Lung (tissue), 12 donors: ENCODE measurements around the gene PIF1. TPM values are rescaled to one million over a fixed set of nuclear protein-coding genes. Genes with fewer than 3 reads are reported as not detected.

Source experiments
- ATAC-seq: fragments of 200-7000 bp; cut with Tn5 transposase; one replicate; pipeline ENCODE4 v1.9.1; 2020; ENCODE audit warnings: moderate number of reproducible peaks; ENCODE audit not compliant: insufficient read depth, low FRiP score
- DNase-seq, 3 donors: peaks; one replicate each; pipeline ENCODE4 v3.0.0-alpha.2; 2013 to 2017
- H3K27ac ChIP-seq, 2 donors: one replicate each; pipeline ENCODE4 v1.5.1; 2013; ENCODE audit warnings: mild to moderate bottlenecking in 2 of 2, moderate library complexity in 2 of 2, control low read depth in 1 of 2, inconsistent platforms in 1 of 2, low read depth in 1 of 2, low read length in 1 of 2
- H3K27me3 ChIP-seq, 3 donors: one replicate each; pipeline ENCODE4 v1.5.1; 2013; ENCODE audit warnings: low read length in 2 of 3; ENCODE audit not compliant: control insufficient read depth in 3 of 3, insufficient read depth in 3 of 3
- H3K36me3 ChIP-seq, 4 donors: one replicate each; pipeline ENCODE4 v1.5.1; 2013; ENCODE audit warnings: low read length in 4 of 4, mild to moderate bottlenecking in 1 of 4, moderate library complexity in 1 of 4; ENCODE audit not compliant: control insufficient read depth in 4 of 4, insufficient read depth in 4 of 4
- H3K4me1 ChIP-seq, 5 donors: one replicate each; pipeline ENCODE4 v1.5.1; 2013; ENCODE audit warnings: low read length in 5 of 5, mild to moderate bottlenecking in 2 of 5, moderate library complexity in 1 of 5; ENCODE audit not compliant: control insufficient read depth in 5 of 5, insufficient read depth in 5 of 5
- H3K4me3 ChIP-seq: one replicate; pipeline ENCODE4 v1.5.1; 2013; ENCODE audit warnings: mild to moderate bottlenecking, control low read depth, moderate library complexity
- H3K9ac ChIP-seq, 2 donors: one replicate each; pipeline ENCODE4 v1.5.1; 2013; ENCODE audit warnings: low read length in 2 of 2, control low read depth in 1 of 2; ENCODE audit not compliant: insufficient read depth in 1 of 2
- H3K9me3 ChIP-seq, 4 donors: one replicate each; pipeline ENCODE4 v1.5.1; 2013; ENCODE audit warnings: low read length in 3 of 4, mild to moderate bottlenecking in 1 of 4, moderate library complexity in 1 of 4; ENCODE audit not compliant: control insufficient read depth in 4 of 4, insufficient read depth in 3 of 4
- CTCF ChIP-seq: IDR thresholded peaks from 2 replicates; pipeline ENCODE4 v1.5.1; 2012; ENCODE audit warnings: mild to moderate bottlenecking; ENCODE audit errors: control extremely low read depth, extremely low read depth
- WGBS, 2 donors: extraction: QIAGEN DNeasy Blood & Tissue Kit; methylation state at CpG; one replicate each; pipeline ENCODE4 v1.1.7; 2013; 5-methylcytosine and 5-hydroxymethylcytosine counted together
- polyA plus RNA-seq, 2 donors: library from polyadenylated mRNA; stranded (reverse); fragments of 200-250 nt; gene quantifications; one replicate each; pipeline ENCODE4 v1.2.1, GENCODE V29; 2013
- total RNA-seq, 2 donors: library from RNA; depleted of rRNA in 1 of 2; stranded (reverse); fragments of >200 nt in 1 of 2; gene quantifications; one replicate each; pipeline ENCODE4 v1.2.1, GENCODE V29; 2014 to 2021
- donor health status: control.
- donor health status: control.
- donor health status: Bipolar disorder and iron deficiency.
- donor health status: healthy.
- donor health status: DM: yes; HTN: yes; CAD: no.

Gene PIF1
- total and polyA plus RNA-seq, 4 donors = 1.1 to 2.4 (median 1.2) TPM

- Histone ChIP-seq H3K4me3 (no peak overlapping the region), H3K9ac (no peak overlapping the region), H3K9me3 (no peaks in the 10 kb centered on the region), H3K36me3 (no peaks in the 10 kb centered on the region), H3K4me1 (no peaks in the 10 kb centered on the region), H3K27me3 (no peaks in the 10 kb centered on the region), H3K27ac (no peak overlapping the region)
- no peak for DNase-seq
- TF ChIP-seq CTCF = no peak
- WGBS, 2 donors = 80 to 81% methylated on average over 8 of the region's 8 CpGs
- ATAC-seq = no peak
Measured at GRCh38 chr15:64766058-64766457, 59.4 kb downstream of the PIF1 start.

Other genes starting within 250 kb of the PIF1 start
- 1 to 10 TPM in 1 of 2 donors, under 1 TPM in 1; 0.68 to 3.9 TPM for gene RBPMS2, start 50.1 kb downstream of the PIF1 start, total RNA-seq
- 1 to 10 TPM; 2.0 to 2.6 TPM for gene RBPMS2, start 50.1 kb downstream of the PIF1 start, polyA plus RNA-seq
- 10 to 100 TPM; 25.6 to 84.1 TPM for gene PLEKHO2, start 16.3 kb upstream of the PIF1 start, total RNA-seq
- gene PLEKHO2, start 16.3 kb upstream of the PIF1 start, polyA plus RNA-seq = 10 to 100 TPM; 36.9 to 75.3 TPM
- gene ANKDD1A, start 86.3 kb upstream of the PIF1 start, total RNA-seq = 1 to 10 TPM; 5.0 to 6.8 TPM
- 1 to 10 TPM; 2.3 to 3.4 TPM for gene ANKDD1A, start 86.3 kb upstream of the PIF1 start, polyA plus RNA-seq
- 100 to 1,000 TPM in 1 of 2 donors, 10 to 100 TPM in 1; 79.2 to 115 TPM for gene SPG21, start 164.3 kb upstream of the PIF1 start, total RNA-seq
- 10 to 100 TPM; 88.2 to 98.2 TPM for gene SPG21, start 164.3 kb upstream of the PIF1 start, polyA plus RNA-seq
- 10 to 100 TPM; 14.4 to 15.0 TPM for gene MTFMT, start 204.0 kb upstream of the PIF1 start, total RNA-seq
- gene MTFMT, start 204.0 kb upstream of the PIF1 start, polyA plus RNA-seq = 1 to 10 TPM; 5.0 to 8.2 TPM
- 1 to 10 TPM in 1 of 2 donors, under 1 TPM in 1; 0.85 to 3.0 TPM for gene SLC51B, start 219.7 kb upstream of the PIF1 start, total RNA-seq
- 1 to 10 TPM in 1 of 2 donors, under 1 TPM in 1; 0.98 to 7.3 TPM for gene SLC51B, start 219.7 kb upstream of the PIF1 start, polyA plus RNA-seq
- gene RASL12, start 242.3 kb upstream of the PIF1 start, total RNA-seq = 10 to 100 TPM; 31.6 to 75.7 TPM
- 10 to 100 TPM; 13.8 to 14.8 TPM for gene RASL12, start 242.3 kb upstream of the PIF1 start, polyA plus RNA-seq